Endodermal cell (in vitro differentiated cells): ENCODE results near the gene CASP10. TPM values are rescaled to one million over a fixed set of nuclear protein-coding genes. Genes with fewer than 3 reads are reported as not detected.

Experiments
- DNase-seq: peaks from one replicate; pipeline ENCODE4 v3.0.0-alpha.2; 2017
- H3K27ac ChIP-seq: 2 replicates; pipeline ENCODE4 v1.5.1; 2013; ENCODE audit warnings: mild to moderate bottlenecking, low read depth, low read length, moderate library complexity
- H3K27me3 ChIP-seq: 2 replicates; pipeline ENCODE4 v1.6.1; 2013; ENCODE audit warnings: mild to moderate bottlenecking, low read length, moderate library complexity; ENCODE audit not compliant: insufficient read depth, control insufficient read depth, poor library complexity, severe bottlenecking
- H3K36me3 ChIP-seq: 2 replicates; pipeline ENCODE4 v1.7.0; 2013; ENCODE audit warnings: mild to moderate bottlenecking, low read length, moderate library complexity; ENCODE audit not compliant: control insufficient read depth, insufficient read depth
- H3K4me1 ChIP-seq: one replicate; pipeline ENCODE4 v1.7.0; 2013; ENCODE audit warnings: low read length; ENCODE audit not compliant: control insufficient read depth, insufficient read depth
- H3K4me3 ChIP-seq: 2 replicates; pipeline ENCODE4 v1.5.1; 2013; ENCODE audit warnings: mild to moderate bottlenecking, low read length, moderate library complexity
- H3K9ac ChIP-seq: 2 replicates; pipeline ENCODE4 v1.6.1; 2013; ENCODE audit warnings: mild to moderate bottlenecking, low read length, moderate library complexity; ENCODE audit not compliant: poor library complexity, severe bottlenecking; ENCODE audit errors: extremely low read depth
- H3K9me3 ChIP-seq: 2 replicates; pipeline ENCODE4 v1.6.1; 2013; ENCODE audit warnings: mild to moderate bottlenecking, low read length, moderate library complexity; ENCODE audit not compliant: control insufficient read depth
- H3K27ac Mint-ChIP-seq: 2 replicates; pipeline ENCODE4 v1.8.0; 2020; ENCODE audit warnings: mixed read lengths
- H3K27me3 Mint-ChIP-seq: 2 replicates; pipeline ENCODE4 v1.8.0; 2021; ENCODE audit warnings: mild to moderate bottlenecking, mixed read lengths; ENCODE audit not compliant: insufficient read depth
- H3K36me3 Mint-ChIP-seq: 2 replicates; pipeline ENCODE4 v1.8.0; 2020; ENCODE audit warnings: low read depth, mixed read lengths
- H3K4me1 Mint-ChIP-seq: 2 replicates; pipeline ENCODE4 v1.8.0; 2020; ENCODE audit warnings: mixed read lengths
- H3K4me3 Mint-ChIP-seq: 2 replicates; pipeline ENCODE4 v1.8.0; 2020; ENCODE audit warnings: mild to moderate bottlenecking, moderate library complexity, mixed read lengths
- H3K9me3 Mint-ChIP-seq: 2 replicates; pipeline ENCODE4 v1.8.0; 2020; ENCODE audit warnings: mild to moderate bottlenecking, mixed read lengths
- CTCF ChIP-seq: fragments of 200-600 bp; sonication (generic); conservative IDR thresholded peaks from 2 replicates; pipeline ENCODE4 v1.5.0; 2021; ENCODE audit warnings: antibody characterized with exemption, mild to moderate bottlenecking
- WGBS, 2 experiments: methylation state at CpG; one replicate each; pipeline versions ENCODE4 v1.1.5 to v1.1.7; 2013; ENCODE audit warnings: missing lambda C conversion rate in 2 of 2, mixed read lengths in 1 of 2; ENCODE audit not compliant: insufficient coverage in 1 of 2, insufficient read length in 1 of 2; 5-methylcytosine and 5-hydroxymethylcytosine counted together
- total RNA-seq, 2 donors: library from RNA; stranded (reverse); fragmentation: NEBNext Ultra II Directional in 1 of 2; extraction: Animal tissue kit (Norgen Biotek cat#: 25700) in 1 of 2; gene quantifications; 2 replicates in 1 of 2; 3 replicates in 1 of 2; pipeline ENCODE4 v1.2.1, GENCODE V29; 2021

CASP10 gene
- total RNA-seq, 2 donors from 2014 or later, result 6.0 to 24.5 TPM

- Mint-ChIP-seq H3K9me3 (no peaks in the 10 kb centered on the region), H3K27ac (no peak overlapping the region), H3K36me3 (peaks cover 70% of the 10 kb centered on the region), H3K27me3 (no peaks in the 10 kb centered on the region), H3K4me1 (peaks cover 16% of the 10 kb centered on the region), H3K4me3 (no peak overlapping the region)
- Histone ChIP-seq H3K4me1 (peaks cover 8% of the 10 kb centered on the region), H3K4me3 (no peak overlapping the region), H3K27ac (no peak overlapping the region), H3K36me3 (peaks cover 76% of the 10 kb centered on the region), H3K9me3 (no peaks in the 10 kb centered on the region), H3K9ac (no peak overlapping the region), H3K27me3 (no peaks in the 10 kb centered on the region)
- 30% methylated on average over 1 of the region's 1 CpG; no CpG with 5 or more reads in 1 of the 2 experiments for WGBS, 2 experiments
- no peak for DNase-seq
- no peak for TF ChIP-seq CTCF
Observed at GRCh38 chr2:201156640-201157039, 26.3 kb upstream of the CASP10 start.

GRCh38 chr2:201157694-201158093 is 25.2 kb upstream of the CASP10 start:
- H3K9me3 Mint-ChIP-seq, result no peaks in the 10 kb centered on the region
- no peak overlapping the region for H3K4me3 Mint-ChIP-seq
- H3K27me3 Mint-ChIP-seq, result no peaks in the 10 kb centered on the region
- no peaks in the 10 kb centered on the region for H3K27me3 ChIP-seq
- WGBS, 2 experiments, result 92 to 100% methylated on average over 2 to 4 of the region's 4 CpGs
- peaks cover 74% of the 10 kb centered on the region for H3K36me3 Mint-ChIP-seq
- peak overlapping the region; percentile 45 for H3K27ac ChIP-seq
- H3K4me1 ChIP-seq, result peaks cover 8% of the 10 kb centered on the region
- H3K27ac Mint-ChIP-seq, result peak overlapping the region; percentile 87
- no peak overlapping the region for H3K9ac ChIP-seq
- no peak for DNase-seq
- no peak for TF ChIP-seq CTCF
- peaks cover 16% of the 10 kb centered on the region for H3K4me1 Mint-ChIP-seq
- peaks cover 4% of the 10 kb centered on the region for H3K9me3 ChIP-seq
- peak overlapping the region; percentile 14 for H3K4me3 ChIP-seq
- peaks cover 78% of the 10 kb centered on the region for H3K36me3 ChIP-seq

GRCh38 chr2:201158111-201158929 is 24.6 kb upstream of the CASP10 start:
- peak overlapping the region; percentile 14 for H3K4me3 ChIP-seq
- peaks cover 16% of the 10 kb centered on the region for H3K4me1 Mint-ChIP-seq
- peaks cover 79% of the 10 kb centered on the region for H3K36me3 ChIP-seq
- H3K27me3 Mint-ChIP-seq, result no peaks in the 10 kb centered on the region
- peak; percentile 89 for DNase-seq
- peaks cover 8% of the 10 kb centered on the region for H3K4me1 ChIP-seq
- H3K9me3 Mint-ChIP-seq, result no peaks in the 10 kb centered on the region
- H3K9me3 ChIP-seq, result peaks cover 10% of the 10 kb centered on the region
- H3K9ac ChIP-seq, result no peak overlapping the region
- 54% methylated on average over 3 of the region's 5 CpGs; no CpG with 5 or more reads in 1 of the 2 experiments for WGBS, 2 experiments
- peak overlapping the region; percentile 45 for H3K27ac ChIP-seq
- no peaks in the 10 kb centered on the region for H3K27me3 ChIP-seq
- TF ChIP-seq CTCF, result peak; percentile 89
- no peak overlapping the region for H3K4me3 Mint-ChIP-seq
- peaks cover 75% of the 10 kb centered on the region for H3K36me3 Mint-ChIP-seq
- peak overlapping the region; percentile 87 for H3K27ac Mint-ChIP-seq
